ENCODE measurements around the gene TMEM187. TPM values are rescaled to one million over a fixed set of nuclear protein-coding genes. Genes with fewer than 3 reads are reported as not detected.

The TMEM187 gene
- total and polyA plus RNA-seq, 2 donors from 2014 or later: 9.6 to 12.4 TPM

- FAIRE-seq (no peak), DNase-seq (peak; percentile 77 to 88 (median 81))
- Histone ChIP-seq H3K27me3 (ENCODE audit: control insufficient read depth, insufficient read depth, low read length) (no peaks in the 10 kb centered on the region), H3K36me3 (ENCODE audit: control insufficient read depth in 2 of 3, insufficient read depth in 3 of 3, low read length in 3 of 3) (peaks cover 2 to 31% (median 10%) of the 10 kb centered on the region in 3 donors), H3K4me1 (ENCODE audit: control insufficient read depth in 2 of 3, insufficient read depth in 2 of 3, low read depth in 1 of 3, low read length in 3 of 3) (peaks cover 0 to 4% (median 0%) of the 10 kb centered on the region in 3 donors), H3K27ac (ENCODE audit: low read depth in 2 of 2, low read length in 2 of 2) (no peak overlapping the region), H3K9ac (ENCODE audit: low read length in 3 of 3) (no peak overlapping the region), H3K4me3 (ENCODE audit: low read length in 3 of 3) (no peak overlapping the region), H3K9me3 (ENCODE audit: control insufficient read depth in 2 of 3, insufficient read depth in 1 of 3, low read length in 3 of 3) (no peaks in the 10 kb centered on the region)
- peak; percentile 88 for TF ChIP-seq CTCF (IDR thresholded peaks at IDR 0.05; ENCODE audit: borderline replicate concordance, extremely low read depth, insufficient read depth)
- intact Hi-C loops (cut with DNase I): loop anchor here (10.0 kb wide), 1 partner anchor 189 kb away; the partner anchor contains the start of gene PLXNB3
Measured at GRCh38 chrX:153953342-153953830, 19.2 kb upstream of the TMEM187 start.

DNA sequence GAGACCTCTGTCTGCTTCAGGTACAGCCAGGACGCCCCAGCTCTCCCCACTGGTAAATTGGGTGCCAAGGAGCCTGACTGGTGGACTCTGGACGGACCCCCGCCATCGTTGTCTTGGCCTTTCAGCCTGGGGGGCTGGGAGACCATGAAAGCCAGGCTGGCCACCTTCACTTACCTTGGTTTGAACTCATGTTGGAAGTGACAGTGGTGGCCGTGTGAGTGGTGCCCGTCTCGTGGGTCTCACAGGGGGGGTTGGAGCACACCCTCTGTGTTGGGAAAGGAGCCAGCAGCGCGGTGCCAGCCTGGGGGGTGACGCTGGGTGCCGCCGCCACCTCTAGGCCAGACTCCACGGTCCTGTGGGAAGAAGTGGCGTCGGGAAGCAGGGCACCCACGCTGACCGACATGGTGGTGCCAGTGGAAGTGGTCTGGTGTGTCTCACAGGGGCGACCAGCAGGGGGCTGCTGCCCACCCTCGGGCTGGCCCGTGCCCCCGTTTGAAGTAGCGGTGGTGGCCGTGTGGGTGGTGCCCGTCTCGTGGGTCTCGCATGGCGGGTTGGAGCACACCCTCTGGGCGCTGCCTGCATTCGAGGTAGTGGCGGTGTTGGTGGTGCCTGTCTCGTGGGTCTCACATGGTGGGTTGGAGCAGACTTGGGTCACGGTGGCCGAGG lies 18.5 kb upstream of the TMEM187 start:
- intact Hi-C loops (cut with DNase I): loop anchor here (10.0 kb wide), 1 partner anchor 189 kb away; the partner anchor contains the start of gene PLXNB3
- DNase-seq: peak in 1 of 5 donors; percentile 76
- H3K27me3 ChIP-seq (ENCODE audit: control insufficient read depth, insufficient read depth, low read length): no peaks in the 10 kb centered on the region
- no peak overlapping the region for H3K27ac ChIP-seq (ENCODE audit: low read depth in 2 of 2, low read length in 2 of 2)
- FAIRE-seq: no peak
- H3K4me1 ChIP-seq (ENCODE audit: control insufficient read depth in 2 of 3, insufficient read depth in 2 of 3, low read depth in 1 of 3, low read length in 3 of 3): peaks cover 0 to 4% (median 0%) of the 10 kb centered on the region in 3 donors
- no peak overlapping the region for H3K9ac ChIP-seq (ENCODE audit: low read length in 3 of 3)
- no peak for TF ChIP-seq CTCF (IDR thresholded peaks at IDR 0.05; ENCODE audit: borderline replicate concordance, extremely low read depth, insufficient read depth)
- no peak overlapping the region for H3K4me3 ChIP-seq (ENCODE audit: low read length in 3 of 3)
- peaks cover 2 to 33% (median 12%) of the 10 kb centered on the region in 3 donors for H3K36me3 ChIP-seq (ENCODE audit: control insufficient read depth in 2 of 3, insufficient read depth in 3 of 3, low read length in 3 of 3)
- no peaks in the 10 kb centered on the region for H3K9me3 ChIP-seq (ENCODE audit: control insufficient read depth in 2 of 3, insufficient read depth in 1 of 3, low read length in 3 of 3)

- FAIRE-seq: no peak
- Histone ChIP-seq H3K27me3 (ENCODE audit: control insufficient read depth, insufficient read depth, low read length) (no peaks in the 10 kb centered on the region), H3K36me3 (ENCODE audit: control insufficient read depth in 2 of 3, insufficient read depth in 3 of 3, low read length in 3 of 3) (peaks cover 2 to 38% (median 13%) of the 10 kb centered on the region in 3 donors), H3K9ac (ENCODE audit: low read length in 3 of 3) (no peak overlapping the region), H3K9me3 (ENCODE audit: control insufficient read depth in 2 of 3, insufficient read depth in 1 of 3, low read length in 3 of 3) (no peaks in the 10 kb centered on the region), H3K4me3 (ENCODE audit: low read length in 3 of 3) (no peak overlapping the region), H3K4me1 (ENCODE audit: control insufficient read depth in 2 of 3, insufficient read depth in 2 of 3, low read depth in 1 of 3, low read length in 3 of 3) (peaks cover 0 to under 1% (median 0%) of the 10 kb centered on the region in 3 donors), H3K27ac (ENCODE audit: low read depth in 2 of 2, low read length in 2 of 2) (no peak overlapping the region)
- TF ChIP-seq CTCF (IDR thresholded peaks at IDR 0.05; ENCODE audit: borderline replicate concordance, extremely low read depth, insufficient read depth): no peak
- intact Hi-C loops (cut with DNase I): loop anchor here (10.0 kb wide), 1 partner anchor 190 kb away; the partner anchor contains the start of gene PLXNB3
- DNase-seq: peak in 1 of 5 donors; percentile 80
Measured at GRCh38 chrX:153954558-153955227, 17.9 kb upstream of the TMEM187 start.

All from kidney (tissue), 14 donors.